ENCODE data around the gene CLASP1.

CLASP1 gene

DNA sequence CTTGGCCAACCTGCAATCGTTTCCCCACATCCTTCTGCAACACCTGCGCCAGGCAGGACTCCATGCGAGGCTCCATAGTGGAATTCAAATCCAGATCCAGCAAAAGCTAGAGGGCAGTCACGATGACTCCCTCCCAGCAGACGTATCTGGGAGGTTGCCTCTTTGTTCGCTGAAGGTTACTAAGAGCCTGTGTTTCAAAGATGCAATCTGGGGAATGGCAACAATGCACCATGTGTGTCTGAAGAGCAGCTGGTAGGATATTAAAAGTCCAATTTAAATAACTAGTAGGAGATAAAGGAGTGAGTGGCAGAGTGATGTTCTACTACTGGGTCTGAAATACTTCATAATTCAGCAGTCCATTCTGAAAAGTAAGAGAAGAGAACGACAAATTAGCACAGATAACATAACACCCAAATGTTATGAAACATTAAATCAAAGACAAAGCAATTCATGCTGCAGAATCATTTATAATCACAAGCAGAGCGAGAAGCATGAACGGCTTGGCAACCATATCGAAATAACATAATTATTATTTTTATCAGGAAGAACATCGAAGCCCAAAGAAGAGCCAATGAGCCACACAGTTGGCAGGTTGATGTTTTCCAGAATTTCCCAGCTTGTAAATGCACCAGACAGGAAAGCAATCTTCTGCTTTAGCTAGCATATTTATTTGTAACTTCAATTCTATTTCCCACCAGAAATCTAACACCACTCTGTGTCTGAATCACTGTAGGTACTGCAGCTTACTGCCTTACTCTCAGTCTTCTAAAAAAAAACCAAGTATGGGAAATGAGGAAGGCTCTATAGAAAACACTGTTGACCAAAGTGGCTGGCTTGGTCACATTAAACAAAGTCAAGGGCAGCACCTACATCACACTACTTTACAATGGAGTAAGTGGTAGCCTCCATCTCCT lies 43.2 kb downstream of the CLASP1 start:
- DNase-seq (ENCODE audit: low read depth): no peak
- TF ChIP-seq CTCF (conservative IDR thresholded peaks at IDR 0.05; ENCODE audit: low read depth, low read length): no peak
- no peak overlapping the region for H3K4me3 ChIP-seq (ENCODE audit: low read depth, low read length)

GRCh38 chr2:121603185-121603584 lies 46.1 kb downstream of the CLASP1 start:
- no peak for DNase-seq (ENCODE audit: low read depth)
- no peak for TF ChIP-seq CTCF (conservative IDR thresholded peaks at IDR 0.05; ENCODE audit: low read depth, low read length)
- H3K4me3 ChIP-seq (ENCODE audit: low read depth, low read length): no peak overlapping the region

- no peak for DNase-seq (ENCODE audit: low read depth)
- TF ChIP-seq CTCF (conservative IDR thresholded peaks at IDR 0.05; ENCODE audit: low read depth, low read length): no peak
- no peak overlapping the region for H3K4me3 ChIP-seq (ENCODE audit: low read depth, low read length)
These were observed 49.2 kb downstream of the CLASP1 start for GRCh38 chr2:121599963-121600651.

DNA sequence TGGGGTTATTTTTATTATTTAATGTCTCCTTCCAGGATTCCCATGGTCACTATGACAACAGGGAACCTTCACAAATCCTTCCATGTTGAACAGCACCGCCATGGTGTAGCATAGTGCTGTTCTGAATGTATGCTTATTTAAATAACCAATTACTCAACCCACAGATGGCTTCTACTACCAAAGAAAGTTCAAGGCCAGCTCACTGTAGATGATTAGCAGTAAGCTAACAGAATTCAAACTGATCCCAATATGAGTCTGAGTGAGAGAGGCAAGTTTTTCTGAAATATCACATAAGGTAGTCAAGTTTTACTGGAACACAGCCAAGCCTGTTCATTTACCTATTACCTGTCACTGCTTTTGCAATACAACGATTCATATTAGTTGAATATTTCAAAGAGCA lies 51.2 kb downstream of the CLASP1 start:
- DNase-seq (ENCODE audit: low read depth): no peak
- H3K4me3 ChIP-seq (ENCODE audit: low read depth, low read length): no peak overlapping the region
- TF ChIP-seq CTCF (conservative IDR thresholded peaks at IDR 0.05; ENCODE audit: low read depth, low read length): no peak

- TF ChIP-seq CTCF (conservative IDR thresholded peaks at IDR 0.05; ENCODE audit: low read depth, low read length): peak; percentile 59
- peak overlapping the region; percentile 33 for H3K4me3 ChIP-seq (ENCODE audit: low read depth, low read length)
- DNase-seq (ENCODE audit: low read depth): peak; percentile 75
These were observed 52.8 kb downstream of the CLASP1 start for GRCh38 chr2:121596221-121597080.

- DNase-seq (ENCODE audit: low read depth): no peak
- H3K4me3 ChIP-seq (ENCODE audit: low read depth, low read length): no peak overlapping the region
- no peak for TF ChIP-seq CTCF (conservative IDR thresholded peaks at IDR 0.05; ENCODE audit: low read depth, low read length)
These were observed 54.0 kb downstream of the CLASP1 start for GRCh38 chr2:121595012-121595891.

Data from choroid plexus epithelial cell (primary cell).